Activated naive CD4-positive, alpha-beta T cell treated with anti-CD3 and anti-CD28 coated beads, Interleukin-2, amount 10 ng/mL, durations not matched to agents 5 hours and 36 hours (primary cell): ENCODE results near the gene PAPSS1. TPM values are rescaled to one million over a fixed set of nuclear protein-coding genes. Genes with fewer than 3 reads are reported as not detected.

Source experiments
- total RNA-seq, 2 experiments: library from RNA; stranded (reverse); gene quantifications; one replicate each; pipeline ENCODE4 v1.2.3, GENCODE V29; 2021

The PAPSS1 gene
- total RNA-seq, result 10 to 100 TPM; 18.6 to 20.8 TPM

DNA sequence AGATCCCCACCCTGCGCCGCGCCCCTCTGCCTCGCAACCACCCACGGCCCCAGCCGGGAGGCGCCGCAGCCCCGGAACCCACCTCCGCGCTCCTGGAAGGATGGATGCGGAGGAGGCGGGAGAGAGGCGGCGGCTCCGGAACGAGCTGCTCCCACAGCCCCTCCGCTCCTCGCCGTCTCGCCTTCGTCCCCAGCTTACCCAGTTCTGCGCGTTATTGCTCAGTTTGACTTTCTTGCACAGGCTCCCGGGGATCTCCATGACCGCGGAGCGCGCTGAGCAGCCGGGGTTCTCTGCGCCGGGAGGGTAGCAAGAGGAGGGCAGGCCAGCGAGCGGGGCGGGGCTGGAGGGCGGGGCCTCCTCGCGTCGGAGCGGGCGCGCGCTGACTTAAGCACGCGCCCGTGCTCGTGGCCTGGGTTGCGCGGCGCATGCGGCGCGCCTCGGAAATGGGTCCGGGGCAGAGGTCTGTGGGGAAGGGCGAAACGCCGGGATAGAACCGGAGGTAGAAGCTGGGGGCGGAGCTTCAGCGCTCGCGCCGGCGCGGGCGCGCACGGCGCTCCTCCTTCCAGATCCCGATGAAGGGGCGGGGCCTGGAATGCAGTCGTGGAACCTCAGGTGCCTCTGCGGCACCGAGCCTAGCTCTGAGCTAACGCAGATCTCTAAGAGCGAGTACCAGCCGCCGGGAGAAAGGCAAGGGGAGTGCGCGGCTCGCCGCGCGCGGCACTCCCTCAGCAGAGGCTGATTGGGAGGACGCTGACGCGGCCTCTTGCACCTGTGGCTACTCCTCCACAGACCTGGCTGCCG lies at the start of gene PAPSS1:
Gene PAPSS1 (minus strand): TSS at position 313 of the 801 bp plus-strand sequence. CDS start 55 bp downstream, at position 258.

Other genes starting within 250 kb of the PAPSS1 start
- gene SGMS2, start 104.7 kb upstream of the PAPSS1 start, total RNA-seq, result under 1 TPM in 1 of 2 experiments, not detected in 1; 0.05 TPM
- gene CYP2U1, start 211.3 kb upstream of the PAPSS1 start, total RNA-seq, result 1 to 10 TPM; 3.3 to 3.4 TPM